LNCaP clone FGC (cell line): ENCODE measurements around the gene STK39.

Experiments used
- DNase-seq: peaks from one replicate; pipeline ENCODE4 v3.0.0-alpha.2; 2011; ENCODE audit warnings: low read depth
- H3K4me3 ChIP-seq: 2 replicates; pipeline ENCODE4 v1.5.1; 2011; ENCODE audit warnings: mild to moderate bottlenecking, low read depth, low read length, control low read depth
- CTCF ChIP-seq: IDR thresholded peaks from 2 replicates; pipeline ENCODE4 v1.5.1; 2012; ENCODE audit warnings: mild to moderate bottlenecking; ENCODE audit not compliant: control insufficient read depth, insufficient read depth; ENCODE audit errors: extremely low read depth

Gene STK39

DNA sequence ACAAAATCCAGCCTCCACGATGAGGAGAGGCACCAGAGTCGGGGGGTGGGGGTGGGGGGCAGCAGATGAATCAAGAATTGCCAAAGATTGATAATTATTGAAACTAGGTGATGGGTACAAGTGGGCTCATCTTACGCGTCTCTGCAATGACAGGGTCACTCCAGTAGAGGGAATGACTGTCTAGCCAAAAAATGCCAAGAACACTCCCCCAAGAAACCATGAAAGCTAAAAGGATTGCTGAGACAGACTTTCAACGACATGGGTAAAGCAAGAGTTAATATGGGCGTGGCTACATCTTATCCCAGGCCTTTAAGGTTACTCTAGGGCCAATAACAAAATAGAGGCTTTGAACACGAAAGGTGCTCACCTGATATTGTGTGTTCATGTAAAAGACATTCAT, 86.5 kb downstream of the STK39 start:
- no peak for DNase-seq
- H3K4me3 ChIP-seq: no peak overlapping the region
- TF ChIP-seq CTCF: no peak

DNA sequence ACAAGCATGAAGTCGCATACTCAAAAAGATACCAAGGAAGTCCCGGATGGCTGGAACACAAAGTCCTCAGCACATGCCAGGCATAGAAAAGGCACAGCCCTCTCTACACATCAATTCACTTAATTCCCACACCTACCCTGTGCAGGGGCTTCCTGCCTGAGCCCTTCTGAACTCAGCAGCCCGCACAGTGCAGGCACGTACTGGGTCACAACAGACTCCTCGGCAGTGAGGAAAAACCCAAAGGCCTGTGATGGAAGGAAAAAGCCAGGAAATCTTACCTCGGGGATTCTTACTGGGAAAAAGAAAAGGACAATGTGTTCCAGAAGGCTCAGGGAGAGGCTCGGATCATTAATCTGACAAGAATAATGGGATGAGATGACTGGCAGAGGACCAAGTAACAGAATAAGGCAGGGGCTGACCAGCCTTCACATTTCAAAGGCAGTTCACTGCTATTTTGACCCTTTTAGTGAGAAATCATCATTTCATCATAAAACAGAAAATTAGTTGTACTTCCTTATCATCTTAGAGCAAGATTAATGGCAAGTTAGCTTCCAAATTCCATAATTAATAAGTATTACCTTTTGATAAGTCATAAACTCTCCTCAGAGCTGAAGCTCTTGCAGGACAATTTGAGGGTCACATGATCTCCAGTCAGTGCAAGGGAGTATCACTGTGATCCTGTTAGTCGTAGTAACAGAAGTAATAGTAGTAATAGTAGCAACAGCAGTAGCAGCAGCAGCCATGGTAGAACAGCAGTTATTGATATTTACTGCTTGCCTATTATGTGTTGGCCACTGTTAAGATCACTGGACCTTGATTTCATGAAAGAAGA, 87.4 kb downstream of the STK39 start:
- TF ChIP-seq CTCF: no peak
- no peak overlapping the region for H3K4me3 ChIP-seq
- no peak for DNase-seq

DNA sequence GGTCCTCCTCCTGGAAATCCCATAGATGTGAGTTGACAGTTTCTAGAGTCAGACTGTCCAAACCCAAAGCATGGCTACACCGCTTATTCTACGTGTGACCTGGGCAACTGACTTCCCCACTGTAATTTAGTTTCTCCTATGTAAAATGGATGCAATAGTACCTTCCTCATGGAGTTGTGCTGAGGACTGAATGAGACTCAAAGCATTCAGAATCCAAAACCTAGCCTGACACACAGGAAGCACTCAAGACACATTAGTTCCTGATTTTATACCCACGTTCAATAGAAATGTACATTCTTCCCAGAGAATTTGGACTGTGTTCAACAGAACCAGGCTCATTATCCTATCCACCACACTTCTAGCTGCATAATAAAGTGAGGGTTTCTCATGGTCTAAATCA, 88.8 kb downstream of the STK39 start:
- TF ChIP-seq CTCF: no peak
- no peak overlapping the region for H3K4me3 ChIP-seq
- DNase-seq: no peak

DNA sequence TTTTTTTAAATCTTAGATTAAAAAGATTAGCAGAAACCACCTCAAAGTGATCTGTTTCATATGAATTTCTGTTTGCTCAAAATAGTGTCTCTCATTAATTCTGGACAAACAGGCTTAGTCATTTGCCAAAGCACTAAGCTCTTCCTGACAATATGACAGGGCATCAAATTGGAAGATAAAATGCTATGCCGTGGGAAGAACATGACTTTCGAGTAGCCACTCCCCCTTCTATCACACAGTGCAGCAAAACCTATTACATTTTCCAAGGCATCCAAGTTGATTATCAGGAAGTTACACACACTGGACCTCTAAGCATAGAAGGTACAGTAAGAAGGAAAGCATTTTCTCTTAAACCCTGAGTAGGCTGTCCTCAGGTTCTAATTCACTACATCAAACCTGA, 89.5 kb downstream of the STK39 start:
- H3K4me3 ChIP-seq: no peak overlapping the region
- TF ChIP-seq CTCF: no peak
- DNase-seq: peak; percentile 39

GRCh38 chr2:168157070-168157469, 90.3 kb downstream of the STK39 start:
- no peak for DNase-seq
- no peak for TF ChIP-seq CTCF
- H3K4me3 ChIP-seq: no peak overlapping the region

GRCh38 chr2:168156661-168157060, 90.7 kb downstream of the STK39 start:
- H3K4me3 ChIP-seq: no peak overlapping the region
- DNase-seq: no peak
- TF ChIP-seq CTCF: no peak

- TF ChIP-seq CTCF: no peak
- DNase-seq: no peak
- no peak overlapping the region for H3K4me3 ChIP-seq
These were observed 91.7 kb downstream of the STK39 start for GRCh38 chr2:168155680-168156079.
